Peyer's patch (tissue), 4 donors: ENCODE results near the gene CLDN18.

Experiments used
- POLR2A ChIP-seq, 2 donors: fragments of 450-650 bp; IDR thresholded peaks; one replicate each; pipeline ENCODE4 v1.5.1; 2017; ENCODE audit warnings: antibody characterized with exemption in 2 of 2, mild to moderate bottlenecking in 2 of 2, moderate library complexity in 2 of 2
- TF ChIP-seq, protein P1 (sequence below), 6 experiments: fragments of 450-650 bp in 4 of 6; fragments of 200-600 bp in 2 of 6; sonication (generic) in 1 of 6; IDR thresholded peaks; one replicate each; pipeline ENCODE4 v1.5.1; 2017 to 2019; ENCODE audit warnings: antibody characterized with exemption in 6 of 6, mild to moderate bottlenecking in 3 of 6, moderate library complexity in 1 of 6

DNA sequence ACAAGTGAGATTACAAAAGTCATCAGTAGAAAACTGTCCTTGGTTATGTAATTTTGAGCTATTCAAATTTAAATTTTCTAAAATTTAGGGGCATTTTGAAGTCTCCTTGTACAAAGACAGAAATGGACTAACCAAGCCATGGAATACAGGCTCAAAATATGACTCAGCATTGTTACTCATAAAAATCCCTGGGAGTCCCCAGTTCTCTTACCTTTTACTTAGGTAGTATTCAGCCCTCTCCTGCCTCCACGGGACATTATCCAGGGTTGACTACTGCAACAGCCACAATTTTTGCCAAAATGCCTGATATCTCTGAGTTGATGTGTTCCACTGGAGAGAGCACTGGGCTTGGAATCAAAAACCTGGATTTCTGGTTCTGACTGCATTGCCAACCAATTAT lies 25.0 kb downstream of the CLDN18 start:
- TF ChIP-seq, protein P1, sequence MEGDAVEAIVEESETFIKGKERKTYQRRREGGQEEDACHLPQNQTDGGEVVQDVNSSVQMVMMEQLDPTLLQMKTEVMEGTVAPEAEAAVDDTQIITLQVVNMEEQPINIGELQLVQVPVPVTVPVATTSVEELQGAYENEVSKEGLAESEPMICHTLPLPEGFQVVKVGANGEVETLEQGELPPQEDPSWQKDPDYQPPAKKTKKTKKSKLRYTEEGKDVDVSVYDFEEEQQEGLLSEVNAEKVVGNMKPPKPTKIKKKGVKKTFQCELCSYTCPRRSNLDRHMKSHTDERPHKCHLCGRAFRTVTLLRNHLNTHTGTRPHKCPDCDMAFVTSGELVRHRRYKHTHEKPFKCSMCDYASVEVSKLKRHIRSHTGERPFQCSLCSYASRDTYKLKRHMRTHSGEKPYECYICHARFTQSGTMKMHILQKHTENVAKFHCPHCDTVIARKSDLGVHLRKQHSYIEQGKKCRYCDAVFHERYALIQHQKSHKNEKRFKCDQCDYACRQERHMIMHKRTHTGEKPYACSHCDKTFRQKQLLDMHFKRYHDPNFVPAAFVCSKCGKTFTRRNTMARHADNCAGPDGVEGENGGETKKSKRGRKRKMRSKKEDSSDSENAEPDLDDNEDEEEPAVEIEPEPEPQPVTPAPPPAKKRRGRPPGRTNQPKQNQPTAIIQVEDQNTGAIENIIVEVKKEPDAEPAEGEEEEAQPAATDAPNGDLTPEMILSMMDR (IDR thresholded peaks at IDR 0.05), result no peak
- no peak for TF ChIP-seq POLR2A (IDR thresholded peaks at IDR 0.05)
